ENCODE results near the gene NPAS3.

NPAS3 gene

DNA sequence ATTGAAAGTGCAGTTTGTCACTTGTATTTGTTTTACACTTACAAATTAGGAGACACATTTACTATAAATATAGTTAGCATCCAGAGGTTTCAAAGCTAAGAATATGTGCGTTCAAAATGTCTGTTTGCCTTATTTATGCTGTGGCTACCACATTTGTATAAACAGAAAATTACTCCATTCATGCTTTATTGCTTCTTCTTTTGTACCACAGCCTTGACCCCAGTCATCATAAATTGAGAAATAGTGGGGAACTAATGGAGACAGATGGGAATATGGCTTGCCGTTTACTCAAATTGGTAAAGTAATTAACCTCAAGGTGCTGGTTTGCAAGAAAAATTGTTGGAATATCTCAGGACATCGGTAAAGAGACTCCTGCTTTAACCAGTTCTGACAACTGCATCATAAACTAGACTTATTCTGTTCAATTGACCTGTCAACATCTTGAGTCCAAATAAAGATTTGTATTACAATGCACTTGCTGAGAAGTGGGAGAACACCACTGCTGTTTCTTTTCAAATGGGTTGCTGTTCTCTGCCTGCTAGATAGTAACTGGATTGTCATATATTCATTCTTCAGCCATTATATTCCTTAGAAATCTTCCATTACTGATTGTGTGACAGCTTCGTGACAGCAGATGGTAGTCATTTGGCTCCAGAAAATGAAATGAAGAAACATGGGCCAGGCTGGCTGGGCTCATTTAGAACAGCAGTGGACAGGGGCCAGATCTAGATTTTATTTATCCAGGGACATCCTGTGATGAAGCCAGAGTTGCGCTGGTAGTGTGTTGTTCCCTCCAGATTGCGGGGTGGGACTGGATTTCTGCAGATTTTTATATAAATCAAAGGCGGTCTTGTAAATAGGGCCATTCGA lies 657.8 kb downstream of the NPAS3 start:
- no peak for DNase-seq

DNA sequence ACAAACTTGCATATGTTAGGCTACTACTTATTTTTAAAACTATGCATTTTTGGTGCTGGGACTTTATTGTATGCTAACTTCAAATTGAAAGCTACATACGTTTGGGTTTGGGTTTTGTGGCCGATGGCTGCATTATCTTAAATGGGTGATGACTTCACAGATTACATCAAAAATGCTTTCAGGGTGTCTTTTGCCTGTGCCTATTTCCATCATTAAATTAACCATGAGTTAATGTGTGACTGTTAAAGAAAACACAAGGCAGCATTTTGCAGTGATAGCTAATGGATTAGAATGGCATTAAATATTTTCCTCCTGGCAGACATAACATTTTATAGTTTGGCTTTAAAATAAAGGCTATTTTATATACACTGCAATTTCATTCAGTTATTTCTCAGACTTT lies 659.9 kb downstream of the NPAS3 start:
- DNase-seq = no peak

DNA sequence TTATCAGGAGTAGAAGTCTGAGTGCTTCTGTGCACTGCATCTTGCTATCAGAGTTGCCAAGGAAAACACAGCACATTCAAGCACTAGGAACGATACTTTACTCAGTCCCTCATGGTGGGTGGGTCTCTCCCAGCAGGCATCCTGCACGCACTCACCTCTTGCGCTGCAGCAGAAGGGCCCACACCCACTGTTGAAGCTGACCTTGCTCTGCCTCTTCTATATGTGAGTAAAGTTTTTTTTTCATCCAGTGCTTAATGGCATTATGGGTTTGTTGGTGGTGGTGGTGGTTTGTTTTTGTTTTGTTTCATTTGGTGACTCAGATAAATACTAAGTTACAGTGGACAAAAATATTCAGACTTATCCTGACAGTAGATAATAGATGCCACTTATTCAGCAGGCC lies 663.7 kb downstream of the NPAS3 start:
- no peak for DNase-seq

DNA sequence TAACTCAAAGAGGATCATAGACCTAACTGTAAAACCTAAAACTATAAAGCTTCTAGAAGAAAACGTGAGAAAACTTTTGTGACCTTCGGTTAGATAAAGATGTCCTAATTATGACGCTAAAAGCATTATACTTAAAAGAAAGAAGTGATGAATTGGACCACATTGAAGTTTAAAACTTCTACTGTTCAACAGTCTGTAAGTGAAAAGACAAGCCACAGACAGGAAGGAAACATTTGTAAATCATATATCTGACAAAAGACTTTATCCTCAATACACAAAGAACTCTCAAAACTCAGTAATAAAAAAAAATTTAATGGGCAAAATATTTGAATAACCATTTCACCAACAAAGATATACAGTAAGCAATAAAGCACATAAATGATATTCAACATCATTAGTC lies 667.9 kb downstream of the NPAS3 start:
- DNase-seq = no peak

DNA sequence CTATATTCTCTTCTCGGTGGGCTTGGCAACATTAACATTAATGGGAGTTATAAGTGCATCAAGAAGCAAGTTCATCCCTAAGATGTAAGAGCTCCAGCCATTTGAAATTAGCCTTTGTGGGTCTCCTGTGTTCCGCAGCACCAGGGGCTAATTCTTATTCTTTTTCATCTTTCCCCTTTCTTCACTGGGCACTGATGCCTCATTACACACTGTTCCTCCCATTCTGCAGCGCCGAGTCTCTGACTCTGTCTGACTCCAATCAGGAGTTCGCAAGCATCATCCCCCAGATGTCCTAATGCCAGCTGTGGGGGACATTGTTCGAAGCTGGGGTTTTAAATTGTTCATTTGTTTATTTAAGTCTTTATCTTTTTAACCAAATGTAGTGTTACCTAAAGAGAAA lies 670.9 kb downstream of the NPAS3 start:
- no peak for DNase-seq

DNA sequence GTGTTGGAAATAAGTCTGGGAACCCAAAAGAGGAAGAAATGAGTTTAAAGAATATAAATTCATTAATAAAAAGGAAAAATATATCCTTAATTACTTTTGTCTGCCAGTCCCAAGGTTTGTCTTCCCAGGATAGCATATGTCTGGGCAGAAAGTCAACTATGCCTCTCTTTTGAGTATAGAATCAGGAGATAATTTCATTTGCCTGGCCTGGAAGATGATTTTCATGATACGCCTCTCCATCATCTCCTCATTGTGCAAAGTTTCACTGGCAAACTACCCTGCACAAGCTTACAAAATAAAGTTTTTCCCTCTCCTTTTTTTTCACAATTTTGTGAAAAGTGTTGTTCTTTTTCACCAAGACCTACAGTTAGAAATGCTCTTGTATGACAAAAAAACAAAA lies 671.4 kb downstream of the NPAS3 start:
- DNase-seq = no peak

DNA sequence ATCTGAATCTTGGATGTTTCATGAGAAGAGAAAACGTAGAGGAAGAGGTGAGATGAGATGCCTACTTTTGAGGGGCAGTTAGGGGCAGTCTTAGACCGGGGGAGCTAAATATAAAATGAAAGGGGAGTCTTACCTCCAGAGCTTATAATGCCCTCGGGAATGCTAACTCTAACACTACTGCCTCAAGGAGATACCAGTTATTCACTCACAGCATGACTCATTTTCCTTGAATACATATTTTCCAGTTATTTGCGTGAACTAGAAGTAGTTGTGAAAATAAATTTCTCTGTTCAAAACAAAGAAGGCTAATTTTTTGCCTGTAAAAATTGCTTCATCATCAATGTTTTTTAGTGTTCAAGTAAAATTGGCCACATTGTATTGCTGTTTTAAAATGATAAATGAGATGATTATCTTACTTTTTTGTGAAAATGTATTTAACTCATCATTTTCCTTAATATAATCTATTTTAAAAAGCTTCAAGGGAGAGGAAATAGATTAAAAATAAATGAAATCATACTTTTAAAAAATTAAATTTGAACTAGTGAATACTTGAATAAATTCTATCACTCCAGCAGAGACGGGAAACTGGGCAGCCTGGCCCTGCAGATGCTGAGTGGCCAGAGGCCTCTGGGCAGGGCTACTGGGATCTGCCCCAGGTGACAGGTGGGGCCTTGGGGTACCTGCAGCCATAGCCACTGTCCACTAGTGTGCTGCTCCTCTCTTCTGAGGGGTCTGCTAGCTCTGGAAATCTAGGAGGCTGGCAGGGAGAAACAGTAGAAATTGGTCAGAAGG lies 672.9 kb downstream of the NPAS3 start:
- DNase-seq = no peak

DNA sequence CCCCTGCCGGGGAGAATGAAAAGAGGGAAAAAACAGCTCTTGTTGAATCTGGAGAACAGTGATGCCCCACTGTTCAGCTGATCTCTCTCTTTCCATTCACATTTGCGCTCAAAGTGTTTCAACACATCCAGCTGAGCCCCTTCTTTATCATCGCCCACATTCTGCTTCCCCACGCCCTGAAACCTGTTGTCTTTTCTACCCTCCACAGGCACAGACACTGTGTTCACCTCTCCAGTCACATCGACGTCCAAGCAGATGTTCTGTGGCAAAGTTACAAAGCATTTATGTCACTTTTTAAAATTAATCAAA lies 673.5 kb downstream of the NPAS3 start:
- DNase-seq = no peak

DNA sequence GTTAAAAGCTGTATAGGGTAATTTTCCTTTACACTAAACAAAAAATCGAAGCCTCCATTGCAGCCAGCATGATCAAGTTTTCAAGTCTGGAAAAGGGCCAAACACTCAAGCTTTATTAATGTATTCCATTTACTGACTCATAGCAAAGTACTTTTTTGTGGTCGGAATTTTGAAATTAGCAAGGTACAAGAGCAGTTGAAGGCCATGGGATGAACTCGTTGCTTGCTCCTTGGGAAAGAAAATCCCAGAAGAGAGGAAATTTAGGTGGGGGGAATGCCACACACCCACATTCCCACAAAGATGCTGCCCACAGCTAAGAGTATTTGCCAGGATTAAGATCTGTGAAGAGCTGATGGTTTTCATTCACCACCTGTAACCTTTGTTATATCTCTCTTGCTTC lies 678.5 kb downstream of the NPAS3 start:
- no peak for DNase-seq

DNA sequence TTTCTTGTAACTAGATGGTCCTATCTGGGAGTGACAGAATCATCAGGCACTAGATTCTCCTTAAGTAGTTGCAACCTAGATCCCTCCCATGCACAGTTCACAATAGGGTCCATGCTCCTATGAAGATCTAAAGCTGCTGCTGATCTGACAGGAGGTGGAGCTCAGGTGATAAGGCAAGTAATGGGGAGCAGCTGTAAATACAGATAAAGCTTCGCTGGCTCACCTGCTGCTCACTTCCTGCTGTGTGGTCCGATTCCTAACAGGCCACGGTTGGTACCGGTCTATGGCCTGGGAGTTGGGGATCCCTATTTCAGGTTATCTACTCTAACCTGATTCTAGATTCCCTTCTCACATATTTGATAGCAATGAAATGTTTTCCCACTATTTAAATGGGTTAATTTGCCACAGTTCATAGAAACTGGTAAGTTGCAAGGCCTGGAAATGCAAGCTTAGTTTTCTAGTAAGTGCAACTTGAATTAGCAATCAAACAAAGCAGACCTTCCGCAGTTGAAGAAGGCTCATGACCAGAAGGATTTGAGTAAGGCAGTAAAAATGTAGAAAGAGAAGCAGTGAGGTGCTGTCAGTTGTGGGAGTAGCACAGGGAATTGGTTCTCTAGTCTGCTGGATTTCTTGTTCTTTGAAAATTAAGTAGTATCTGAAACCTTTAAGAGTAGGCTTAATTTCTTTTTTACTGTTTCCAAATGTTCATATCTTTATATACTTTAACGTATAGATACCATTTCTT lies 679.9 kb downstream of the NPAS3 start:
- DNase-seq = no peak

DNA sequence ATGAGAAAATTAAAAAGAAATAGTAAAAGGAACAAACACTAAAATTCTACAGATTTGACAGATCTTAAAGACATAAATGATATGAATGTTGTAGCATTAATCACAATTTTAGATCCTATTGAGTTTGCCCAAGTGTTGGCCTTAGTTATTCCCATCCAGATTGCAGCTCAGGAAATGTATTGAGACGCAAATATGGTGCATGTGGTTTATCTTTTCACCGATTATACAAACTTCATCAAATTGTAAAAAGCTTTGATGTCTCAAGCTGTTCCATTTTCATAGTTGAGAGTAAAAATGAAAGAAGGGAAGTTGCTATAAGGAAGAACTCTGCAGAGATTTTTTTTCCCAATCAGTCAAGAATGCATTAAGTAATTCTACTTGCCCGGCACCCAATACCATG lies 683.8 kb downstream of the NPAS3 start:
- no peak for DNase-seq

DNA sequence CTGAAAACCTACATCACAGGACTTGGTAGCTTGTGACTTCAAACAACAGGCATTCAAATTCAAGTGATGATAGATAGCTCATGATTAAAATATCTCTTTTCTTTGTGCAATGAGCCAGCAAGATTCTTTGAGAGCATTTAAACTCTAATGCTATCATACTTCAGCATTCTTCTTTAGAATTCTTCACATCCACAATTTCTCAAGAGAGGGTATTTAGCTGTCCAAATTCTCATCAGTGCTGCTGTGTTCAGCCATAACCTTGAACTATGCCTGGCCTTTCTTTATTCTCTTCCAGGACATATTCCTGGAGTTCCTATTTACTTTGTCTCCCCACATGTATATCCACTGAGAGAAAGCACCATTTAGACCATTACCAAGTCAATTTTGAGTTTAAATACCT lies 691.1 kb downstream of the NPAS3 start:
- no peak for DNase-seq

DNA sequence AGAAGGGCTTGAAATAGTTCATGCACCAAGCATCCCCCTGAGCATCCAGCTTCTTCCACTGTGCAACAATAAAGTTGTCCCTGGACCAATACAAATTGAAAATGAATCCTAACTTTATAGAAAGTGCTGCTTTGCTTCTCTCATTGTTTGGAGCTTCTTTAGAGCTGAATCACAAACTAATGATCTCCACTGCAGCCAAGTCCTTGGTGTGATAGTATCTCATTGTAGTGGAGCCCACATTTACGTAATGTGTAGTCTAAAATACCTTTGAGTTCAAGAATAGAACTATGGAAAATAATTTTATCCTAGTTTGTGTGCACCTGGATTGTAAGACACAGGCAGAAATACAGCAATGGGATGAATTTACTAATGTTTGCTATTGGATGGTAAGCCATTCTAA lies 692.3 kb downstream of the NPAS3 start:
- DNase-seq = no peak

DNA sequence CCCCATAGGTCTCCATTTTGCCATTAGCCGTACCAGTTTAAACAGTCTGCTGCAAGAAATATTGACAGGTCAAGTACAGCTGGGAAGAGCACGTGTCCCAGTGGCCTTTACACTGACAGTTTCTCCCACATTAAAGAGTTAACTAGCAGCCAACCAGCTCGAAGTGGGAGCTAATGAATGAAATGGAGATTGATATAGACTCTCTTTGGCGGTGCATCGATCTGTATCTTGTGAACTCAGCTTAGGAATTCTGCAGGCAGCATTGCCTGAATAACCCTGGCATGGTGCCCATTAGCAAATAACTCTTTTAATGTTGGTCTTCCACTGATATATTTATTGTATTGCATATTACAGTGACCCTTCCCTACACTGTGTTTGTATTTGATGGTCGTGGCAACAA lies 692.8 kb downstream of the NPAS3 start:
- DNase-seq = no peak

DNA sequence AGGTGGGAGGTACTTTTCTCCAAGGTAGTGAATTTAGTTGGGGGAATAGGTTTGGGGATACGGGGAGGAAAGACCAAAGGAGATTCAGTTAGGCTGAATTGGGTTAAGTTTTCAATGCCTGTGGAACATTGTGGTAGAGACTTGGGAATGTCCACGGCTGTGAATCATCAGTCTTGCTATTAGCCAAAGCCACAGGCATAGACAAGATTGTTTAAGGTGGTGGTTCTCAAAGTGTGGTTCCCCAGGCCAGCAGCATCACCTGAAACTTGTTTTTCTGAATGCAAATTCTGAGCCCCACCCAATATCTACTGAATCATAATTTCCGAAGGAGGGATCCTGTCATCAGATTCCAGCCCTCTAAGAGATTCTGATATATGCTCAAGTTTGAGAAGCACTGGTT lies 696.0 kb downstream of the NPAS3 start:
- DNase-seq = no peak

DNA sequence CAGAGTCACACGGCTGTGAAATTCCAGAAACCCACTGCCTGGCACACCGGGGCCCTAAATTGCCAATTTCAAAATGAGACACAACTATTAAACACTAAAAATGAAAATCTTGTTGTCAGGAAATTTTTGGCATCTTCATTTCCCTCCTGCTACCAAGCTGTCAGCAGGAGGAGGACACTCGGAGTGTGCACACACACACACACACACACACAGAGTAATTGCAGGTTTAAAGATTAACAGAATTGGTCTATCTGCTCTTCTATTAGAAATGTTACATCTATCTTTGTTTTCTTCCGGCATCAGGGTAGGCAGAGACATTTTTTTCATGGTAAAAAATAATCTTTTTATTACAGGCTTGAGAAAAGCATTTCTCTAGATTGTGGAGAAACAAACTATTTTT lies 698.0 kb downstream of the NPAS3 start:
- no peak for DNase-seq

DNA sequence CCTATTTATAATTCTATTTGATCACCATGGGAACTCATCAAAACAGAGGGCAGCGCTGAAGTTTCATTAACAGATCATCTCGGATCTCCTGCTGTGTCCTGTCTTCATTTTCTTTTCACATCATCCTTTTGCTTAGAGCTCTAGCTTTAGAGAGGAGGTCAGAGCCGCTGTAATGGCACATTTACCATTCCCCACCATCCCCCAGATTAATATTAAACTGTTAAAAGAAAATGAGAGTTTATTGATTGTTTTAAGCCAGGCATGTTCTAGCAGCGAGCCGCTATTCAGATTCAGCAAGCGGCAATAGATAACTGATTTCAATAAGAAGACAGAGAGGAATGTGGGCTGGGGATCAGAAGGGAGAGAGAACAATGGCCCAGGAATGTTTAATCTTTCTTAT lies 703.4 kb downstream of the NPAS3 start:
- no peak for DNase-seq

DNA sequence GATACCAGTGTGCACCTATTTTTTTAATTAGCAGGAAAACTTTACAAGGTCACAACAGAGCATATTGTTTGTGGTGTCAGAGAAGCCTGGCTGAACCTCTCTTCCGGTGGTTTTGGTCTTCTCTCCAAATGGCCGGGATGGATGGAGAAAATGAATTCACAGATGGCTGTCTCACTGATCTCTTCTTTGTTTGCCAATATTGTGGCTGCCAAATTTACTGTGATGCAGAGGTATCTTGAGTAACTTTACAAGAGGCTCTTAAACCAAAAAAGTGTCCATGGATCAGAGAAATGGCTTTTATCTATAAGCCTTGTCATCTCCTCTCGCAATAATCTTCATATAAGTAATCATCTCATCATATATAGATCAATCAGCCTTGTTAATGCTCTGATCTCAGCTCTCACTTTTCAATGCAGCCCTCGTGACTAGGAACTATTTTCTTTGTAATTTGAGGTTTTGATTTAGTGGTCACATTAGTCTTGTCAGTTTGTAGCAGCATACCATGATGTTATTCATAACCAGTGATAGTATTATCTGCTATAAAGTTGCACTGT lies 704.1 kb downstream of the NPAS3 start:
- no peak for DNase-seq

DNA sequence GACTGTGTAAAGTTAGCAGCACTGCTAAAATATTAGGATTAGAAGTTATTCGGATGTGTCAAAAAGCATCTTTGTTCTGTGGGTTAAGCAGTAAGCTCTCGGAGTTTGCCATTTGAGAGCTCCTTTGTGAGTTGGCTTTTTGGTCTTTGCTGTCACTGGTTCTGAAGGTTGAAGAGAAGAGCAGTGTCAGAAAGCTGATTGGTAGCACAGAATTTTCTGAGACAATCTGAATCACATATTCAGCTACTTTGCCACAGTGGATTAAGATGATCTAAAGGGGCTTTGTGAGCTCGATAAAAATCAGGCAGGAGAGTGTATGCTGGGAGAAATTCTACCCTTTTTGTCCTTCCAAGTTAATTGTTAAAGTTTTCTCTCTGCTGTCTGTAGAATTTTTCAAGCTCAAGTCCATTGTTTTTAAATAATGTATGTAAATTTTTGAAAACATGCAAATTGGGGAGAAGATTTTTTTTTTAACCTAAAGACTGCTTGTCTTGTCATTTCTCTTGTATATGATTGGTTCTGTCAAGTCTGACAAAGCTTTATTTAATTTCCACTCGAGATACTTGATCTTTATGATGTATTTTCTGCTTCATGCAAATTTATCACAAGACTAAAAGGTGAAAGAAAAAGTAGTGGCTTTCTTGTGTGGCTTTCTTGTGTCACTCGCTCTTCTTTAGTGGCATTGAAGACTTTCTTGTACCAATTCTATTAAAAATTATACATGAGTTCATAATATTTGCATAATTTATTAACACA lies 704.9 kb downstream of the NPAS3 start:
- no peak for DNase-seq

DNA sequence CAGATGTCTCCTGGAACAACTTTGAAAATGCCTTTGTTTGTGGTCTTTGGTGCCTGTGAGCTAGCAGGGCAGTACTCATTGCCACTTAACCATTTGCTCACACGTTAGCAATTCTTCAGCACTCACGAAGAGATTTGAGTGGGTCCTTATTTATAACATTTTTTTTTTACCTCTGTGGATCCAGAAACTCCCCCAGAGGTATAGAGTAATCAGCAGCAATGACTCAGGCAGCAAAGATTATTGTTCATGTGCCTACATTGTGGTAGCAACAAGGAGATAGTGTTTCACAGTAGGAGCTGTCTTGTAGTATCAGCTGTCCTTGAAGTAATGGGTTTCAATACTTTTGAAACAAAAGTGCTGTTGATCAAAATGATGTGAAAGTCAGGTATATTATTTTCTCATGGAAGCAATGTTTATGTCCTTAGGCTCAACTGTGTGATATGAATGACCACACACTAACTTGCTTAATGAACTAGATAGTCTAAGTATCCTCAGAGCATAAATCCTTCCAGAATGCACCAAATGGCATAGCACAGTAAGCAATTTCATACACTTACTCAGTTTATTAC lies 708.1 kb downstream of the NPAS3 start:
- DNase-seq = no peak

DNA sequence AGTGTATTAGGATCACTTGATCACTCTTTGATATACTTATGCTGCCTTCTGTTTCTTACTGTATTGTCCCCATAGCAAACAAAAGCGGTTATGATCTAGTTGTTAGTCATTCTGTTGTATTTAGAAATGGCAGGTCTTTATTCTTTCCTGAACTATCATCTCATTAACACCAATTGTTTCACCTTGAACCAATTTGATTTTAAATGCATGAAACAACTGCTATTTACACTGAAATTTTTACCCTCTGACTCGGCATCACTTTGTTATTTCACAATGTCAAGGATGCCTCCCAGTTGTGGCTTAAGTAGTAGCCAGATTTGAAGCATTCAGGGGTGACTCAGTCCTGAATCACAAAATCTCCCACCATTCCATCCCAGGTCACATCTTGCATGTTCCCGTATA lies 708.7 kb downstream of the NPAS3 start:
- DNase-seq = no peak

DNA sequence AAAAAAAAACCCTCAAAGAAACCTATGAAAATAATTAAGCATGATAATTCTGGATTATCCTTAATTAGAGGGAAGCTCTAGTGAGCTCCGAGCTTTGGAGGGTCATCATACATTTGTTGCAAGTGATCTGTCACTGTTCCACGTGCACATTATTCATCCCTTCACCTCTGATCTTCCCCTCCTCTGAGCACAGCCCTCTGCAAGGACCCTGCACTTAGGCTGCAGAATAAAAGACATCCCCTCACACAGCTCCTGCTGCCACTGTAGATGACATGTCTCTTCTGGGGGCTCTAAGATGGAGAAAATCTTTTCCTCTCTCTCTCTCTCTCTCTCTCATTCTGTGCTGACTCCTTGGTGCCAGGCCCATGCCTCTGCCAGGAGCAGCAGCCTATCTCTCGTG lies 711.8 kb downstream of the NPAS3 start:
- no peak for DNase-seq
